Fibroblast of lung (primary cell): Measurements from ENCODE around the gene POU2F1.

Experiments used
- EZH2 ChIP-seq: IDR thresholded peaks from 2 replicates; pipeline ENCODE4 v1.5.1; 2012; ENCODE audit warnings: low read length, control low read depth, mild to moderate bottlenecking; ENCODE audit errors: missing control alignments
- TF ChIP-seq, protein P1 (sequence below), 2 donors: IDR thresholded peaks in 1 of 2; conservative IDR thresholded peaks in 1 of 2; 1 replicate in 1 of 2; 2 replicates in 1 of 2; pipeline ENCODE4 v1.5.1; 2011 to 2012; ENCODE audit warnings: low read length in 2 of 2, control low read depth in 1 of 2, inconsistent platforms in 1 of 2, low read depth in 1 of 2, mild to moderate bottlenecking in 1 of 2

DNA sequence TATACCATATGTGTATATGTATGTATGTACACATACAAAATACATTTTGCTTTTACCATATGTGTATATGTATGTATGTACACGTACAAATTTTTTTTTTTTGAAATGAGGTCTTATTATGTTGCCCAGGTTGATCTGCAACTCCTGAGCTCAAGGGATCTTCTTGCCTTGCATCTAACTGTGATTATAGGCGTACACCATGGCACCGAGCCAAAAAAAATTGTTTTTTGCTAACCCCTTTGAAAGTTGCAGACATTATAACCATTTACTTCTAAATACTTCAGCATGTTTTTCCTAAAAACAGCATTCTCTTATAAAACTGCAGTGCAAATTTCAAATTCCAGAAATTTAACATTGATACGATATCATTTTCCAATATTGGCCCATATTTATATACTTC lies 147.0 kb downstream of the POU2F1 start:
- TF ChIP-seq, protein P1, sequence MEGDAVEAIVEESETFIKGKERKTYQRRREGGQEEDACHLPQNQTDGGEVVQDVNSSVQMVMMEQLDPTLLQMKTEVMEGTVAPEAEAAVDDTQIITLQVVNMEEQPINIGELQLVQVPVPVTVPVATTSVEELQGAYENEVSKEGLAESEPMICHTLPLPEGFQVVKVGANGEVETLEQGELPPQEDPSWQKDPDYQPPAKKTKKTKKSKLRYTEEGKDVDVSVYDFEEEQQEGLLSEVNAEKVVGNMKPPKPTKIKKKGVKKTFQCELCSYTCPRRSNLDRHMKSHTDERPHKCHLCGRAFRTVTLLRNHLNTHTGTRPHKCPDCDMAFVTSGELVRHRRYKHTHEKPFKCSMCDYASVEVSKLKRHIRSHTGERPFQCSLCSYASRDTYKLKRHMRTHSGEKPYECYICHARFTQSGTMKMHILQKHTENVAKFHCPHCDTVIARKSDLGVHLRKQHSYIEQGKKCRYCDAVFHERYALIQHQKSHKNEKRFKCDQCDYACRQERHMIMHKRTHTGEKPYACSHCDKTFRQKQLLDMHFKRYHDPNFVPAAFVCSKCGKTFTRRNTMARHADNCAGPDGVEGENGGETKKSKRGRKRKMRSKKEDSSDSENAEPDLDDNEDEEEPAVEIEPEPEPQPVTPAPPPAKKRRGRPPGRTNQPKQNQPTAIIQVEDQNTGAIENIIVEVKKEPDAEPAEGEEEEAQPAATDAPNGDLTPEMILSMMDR (conservative IDR thresholded peaks at IDR 0.05 in 1 of 2, IDR thresholded peaks at IDR 0.05 in 1 of 2; ENCODE audit: low read depth in 1 of 2, low read length in 2 of 2): no peak
- no peak for TF ChIP-seq EZH2
